Panc1 (cell line): ENCODE results near the gene RNF212. TPM values are rescaled to one million over a fixed set of nuclear protein-coding genes. Genes with fewer than 3 reads are reported as not detected.
A peak's percentile ranks its signal among the peaks of the same experiment; 100 is the strongest.

Experiments used
- ATAC-seq: fragments of 200-7000 bp; cut with Tn5 transposase; 2 replicates; pipeline ENCODE4 v1.9.1; 2020; ENCODE audit warnings: mild to moderate bottlenecking, moderate library complexity
- BruUV-seq: library from RNA; stranded (reverse); fragments of 400-500 nt; replicated peaks from 2 replicates; lab custom pipeline; 2021; lab: Mats Ljungman, UMichigan
- CTCF ChIA-PET: fragments of 300-600 bp; sonication (Branson Sonifier 250); formaldehyde crosslinking; loops from one replicate; lab custom pipeline; 2022; ENCODE audit warnings: antibody characterized with exemption; lab: Charles Lee
- POLR2A ChIA-PET: fragments of 300-600 bp; sonication (Branson Sonifier 250); formaldehyde crosslinking; loops from one replicate; lab custom pipeline; 2022; ENCODE audit warnings: antibody characterized with exemption; lab: Charles Lee
- DNase-seq: peaks from one replicate; pipeline ENCODE4 v3.0.0-alpha.2; 2010; ENCODE audit warnings: low read depth, low spot score
- H3K27ac ChIP-seq: 2 replicates; pipeline ENCODE4 v1.5.1; 2011; ENCODE audit warnings: mild to moderate bottlenecking, low read length, inconsistent platforms
- H3K27me3 ChIP-seq: fragments of 200-500 bp; sonication (Bioruptor generic); 2 replicates; pipeline ENCODE4 v1.6.0; 2014; ENCODE audit warnings: low read length, inconsistent platforms; ENCODE audit not compliant: control insufficient read depth, insufficient read depth
- H3K36me3 ChIP-seq: fragments of 200-500 bp; sonication (Bioruptor generic); 2 replicates; pipeline ENCODE4 v1.5.1; 2014; ENCODE audit warnings: inconsistent platforms, mild to moderate bottlenecking, low read length, moderate library complexity; ENCODE audit not compliant: control insufficient read depth, insufficient read depth
- H3K4me1 ChIP-seq: 2 replicates; pipeline ENCODE4 v1.5.1; 2011; ENCODE audit warnings: inconsistent platforms, mild to moderate bottlenecking, low read length, moderate library complexity; ENCODE audit not compliant: control insufficient read depth, insufficient read depth
- H3K4me3 ChIP-seq, 2 experiments: 2 replicates each; pipeline ENCODE4 v1.5.1; 2011 to 2012; ENCODE audit warnings: low read depth in 2 of 2, low read length in 2 of 2, mild to moderate bottlenecking in 2 of 2, inconsistent platforms in 1 of 2, moderate library complexity in 1 of 2
- H3K9me3 ChIP-seq: fragments of 200-500 bp; sonication (Bioruptor generic); 2 replicates; pipeline ENCODE4 v1.5.1; 2014; ENCODE audit warnings: low read depth, mild to moderate bottlenecking, inconsistent platforms, low read length, moderate library complexity; ENCODE audit not compliant: control insufficient read depth, insufficient read depth
- CTCF ChIP-seq: fragments of 450-650 bp; IDR thresholded peaks from 2 replicates; pipeline ENCODE4 v1.5.1; 2017; ENCODE audit warnings: mild to moderate bottlenecking
- POLR2AphosphoS5 ChIP-seq: IDR thresholded peaks from 2 replicates; pipeline ENCODE4 v1.6.1; 2012; ENCODE audit warnings: mild to moderate bottlenecking, low read depth, low read length, moderate library complexity
- REST ChIP-seq, 2 experiments: IDR thresholded peaks; 2 replicates each; pipeline ENCODE4 v1.6.1; 2011 to 2012; ENCODE audit warnings: low read depth in 2 of 2, control low read depth in 1 of 2, low read length in 1 of 2, mild to moderate bottlenecking in 1 of 2, moderate library complexity in 1 of 2; ENCODE audit not compliant: insufficient read depth in 1 of 2
- SIN3A ChIP-seq: IDR thresholded peaks from 2 replicates; pipeline ENCODE4 v1.6.1; 2012; ENCODE audit warnings: low read depth, mild to moderate bottlenecking, low read length, moderate library complexity, borderline replicate concordance; ENCODE audit not compliant: insufficient read depth
- TCF7L2 ChIP-seq: IDR thresholded peaks from 2 replicates; pipeline ENCODE4 v1.6.1; 2011; ENCODE audit warnings: mild to moderate bottlenecking, low read depth, low read length, inconsistent platforms
- in situ Hi-C: cut with HindIII; loops from 2 replicates; pipeline ENCODE4 v1.10.0; 2016; ENCODE audit warnings: low sequenced_read_pairs, low pct_unique_long_range_greater_than_20kb
- intact Hi-C: fragments of 100-400 bp; cut with micrococcal nuclease; formaldehyde crosslinking; loops from one replicate; pipeline ENCODE4 v1.10.0; 2022; ENCODE audit not compliant: unreplicated experiment
- total RNA-seq: library from RNA; stranded (reverse); gene quantifications from one replicate; pipeline ENCODE4 v1.2.1, GENCODE V29; 2021; ENCODE audit not compliant: unreplicated experiment

The RNF212 gene
- total RNA-seq, 1 experiment from 2014 or later = not detected

GRCh38 chr4:1133033-1133432 is 19.7 kb upstream of the RNF212 start:
- POLR2A ChIA-PET = no interaction called here

GRCh38 chr4:1130316-1131186 is 17.2 kb upstream of the RNF212 start:
- Histone ChIP-seq H3K4me1 (no peaks in the 10 kb centered on the region), H3K9me3 (no peaks in the 10 kb centered on the region), H3K4me3 (no peak overlapping the region), H3K27ac (no peak overlapping the region), H3K27me3 (no peaks in the 10 kb centered on the region), H3K36me3 (no peaks in the 10 kb centered on the region)
- DNase-seq (peak; percentile 64), ATAC-seq (peak; percentile 97)
- no peak for TF ChIP-seq POLR2AphosphoS5
- no peak for TF ChIP-seq TCF7L2
- no peak for TF ChIP-seq REST (IDR thresholded peaks at IDR 0.05; ENCODE audit: insufficient read depth in 1 of 2, low read depth in 2 of 2, low read length in 1 of 2)
- peak; percentile 95 for TF ChIP-seq CTCF
- no peak for TF ChIP-seq SIN3A
- intact Hi-C loops = loop anchor here (10.0 kb wide), 1 partner anchor 134 kb away; no protein-coding TSS in a partner anchor
- no TSS peak for BruUV-seq
- in situ Hi-C loops = no loop called here
- ChIA-PET CTCF (interaction anchor here (1.5 kb wide), 1 partner anchor 137 kb away, joined by 3 read pairs; no protein-coding TSS in a partner anchor), POLR2A (no interaction called here)

More at GRCh38 chr4:1133033-1133432, 19.7 kb upstream of the RNF212 start:
- CTCF ChIA-PET = no interaction called here
- intact Hi-C loops (loop anchor here (10.0 kb wide), 1 partner anchor 132 kb away; no protein-coding TSS in a partner anchor), in situ Hi-C loops (no loop called here)
- Histone ChIP-seq H3K4me3 (no peak overlapping the region), H3K4me1 (no peaks in the 10 kb centered on the region), H3K27ac (no peak overlapping the region), H3K36me3 (no peaks in the 10 kb centered on the region), H3K27me3 (no peaks in the 10 kb centered on the region), H3K9me3 (no peaks in the 10 kb centered on the region)
- BruUV-seq = no TSS peak
- no peak for ATAC-seq
- TF ChIP-seq REST (IDR thresholded peaks at IDR 0.05; ENCODE audit: insufficient read depth in 1 of 2, low read depth in 2 of 2, low read length in 1 of 2) (no peak), CTCF (no peak)
- DNase-seq = no peak
